ENCODE results near the gene ALG6. TPM values are rescaled to one million over a fixed set of nuclear protein-coding genes. Genes with fewer than 3 reads are reported as not detected.

The ALG6 gene
- total RNA-seq, 1 experiment from 2014 or later = 101 TPM

DNA sequence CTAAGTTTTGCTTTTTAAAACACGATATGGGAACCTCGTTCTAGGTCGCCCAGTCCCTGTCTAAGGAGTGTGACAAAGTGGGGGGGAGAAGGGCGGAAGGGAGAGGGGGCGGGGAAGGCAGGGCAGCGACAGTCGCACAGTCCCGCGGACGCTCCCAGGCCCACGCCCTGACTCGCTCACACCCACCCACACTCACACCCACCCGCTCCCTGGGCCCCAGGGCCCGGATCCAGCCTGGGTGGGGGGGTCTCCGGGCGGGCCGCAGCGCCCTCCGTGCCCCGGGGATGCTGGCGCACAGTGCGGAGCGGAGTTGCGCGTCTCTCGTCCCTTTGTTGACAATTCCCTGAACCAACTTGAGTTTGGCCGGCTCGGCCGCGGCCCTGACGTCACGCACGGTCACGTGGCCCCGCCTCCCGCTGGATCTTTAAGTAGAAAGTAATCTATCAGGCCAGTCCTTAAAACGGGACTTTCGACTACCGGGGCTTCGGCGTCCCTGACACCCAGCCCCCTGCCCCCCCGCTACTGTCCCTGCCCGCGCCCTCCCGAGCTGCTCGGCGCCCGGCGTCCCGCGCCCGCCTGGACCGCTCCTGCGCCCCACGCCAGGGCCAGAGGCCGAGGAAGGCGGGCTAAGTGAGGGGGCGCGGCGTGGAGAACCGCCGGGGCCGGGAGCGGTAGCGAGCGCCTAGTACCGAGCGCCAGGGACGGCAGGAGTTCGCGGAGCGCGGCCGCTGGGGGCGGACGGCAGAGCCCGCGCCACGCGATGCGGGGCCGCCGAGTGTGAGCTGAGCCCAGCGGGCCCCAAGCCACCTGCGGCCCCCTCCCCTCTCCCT is 45.1 kb upstream of the ALG6 start, which contains the start of gene FOXD3:
Gene FOXD3, plus strand, starts transcription at position 454 of the 830 bp plus-strand sequence. CDS start 492 bp downstream, outside the sequence.
- Histone ChIP-seq H2AFZ (ENCODE audit: low read length) (no peak within 1 kb of the TSS), H3K4me1 (ENCODE audit: low read length) (peaks cover 6% of the 10 kb centered on the region), H3K36me3 (ENCODE audit: insufficient read depth, low read length) (no peaks in the 10 kb centered on the region), H3K4me2 (ENCODE audit: low read depth, low read length, poor library complexity, severe bottlenecking) (no peak within 1 kb of the TSS), H3K27me3 (ENCODE audit: low read length) (no peaks in the 10 kb centered on the region), H3K9me3 (ENCODE audit: low read length) (no peaks in the 10 kb centered on the region), H3K9ac (ENCODE audit: low read length) (no peak within 1 kb of the TSS), H3K4me3 (ENCODE audit: low read length) (no peak within 1 kb of the TSS), H3K79me2 (ENCODE audit: low read length) (no peaks in the 10 kb centered on the region), H3K9me2 (replicated peaks; ENCODE audit: insufficient read depth, low read length) (no peaks in the 10 kb centered on the region), H4K20me1 (ENCODE audit: insufficient read depth, low read depth, low read length) (no peaks in the 10 kb centered on the region), H3K27ac (ENCODE audit: low read length) (no peak within 1 kb of the TSS)
- no peak for DNase-seq

DNA sequence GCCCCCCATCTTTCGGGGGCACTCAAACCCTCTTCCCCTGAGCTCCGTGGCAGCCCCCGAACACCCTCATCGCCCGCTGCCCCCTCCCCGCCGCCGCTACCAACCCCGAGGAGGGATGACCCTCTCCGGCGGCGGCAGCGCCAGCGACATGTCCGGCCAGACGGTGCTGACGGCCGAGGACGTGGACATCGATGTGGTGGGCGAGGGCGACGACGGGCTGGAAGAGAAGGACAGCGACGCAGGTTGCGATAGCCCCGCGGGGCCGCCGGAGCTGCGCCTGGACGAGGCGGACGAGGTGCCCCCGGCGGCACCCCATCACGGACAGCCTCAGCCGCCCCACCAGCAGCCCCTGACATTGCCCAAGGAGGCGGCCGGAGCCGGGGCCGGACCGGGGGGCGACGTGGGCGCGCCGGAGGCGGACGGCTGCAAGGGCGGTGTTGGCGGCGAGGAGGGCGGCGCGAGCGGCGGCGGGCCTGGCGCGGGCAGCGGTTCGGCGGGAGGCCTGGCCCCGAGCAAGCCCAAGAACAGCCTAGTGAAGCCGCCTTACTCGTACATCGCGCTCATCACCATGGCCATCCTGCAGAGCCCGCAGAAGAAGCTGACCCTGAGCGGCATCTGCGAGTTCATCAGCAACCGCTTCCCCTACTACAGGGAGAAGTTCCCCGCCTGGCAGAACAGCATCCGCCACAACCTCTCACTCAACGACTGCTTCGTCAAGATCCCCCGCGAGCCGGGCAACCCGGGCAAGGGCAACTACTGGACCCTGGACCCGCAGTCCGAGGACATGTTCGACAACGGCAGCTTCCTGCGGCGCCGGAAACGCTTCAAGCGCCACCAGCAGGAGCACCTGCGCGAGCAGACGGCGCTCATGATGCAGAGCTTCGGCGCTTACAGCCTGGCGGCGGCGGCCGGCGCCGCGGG is 44.2 kb upstream of the ALG6 start:
- no peak overlapping the region for H2AFZ ChIP-seq (ENCODE audit: low read length)
- no peaks in the 10 kb centered on the region for H3K9me2 ChIP-seq (replicated peaks; ENCODE audit: insufficient read depth, low read length)
- H3K4me3 ChIP-seq (ENCODE audit: low read length) = no peak overlapping the region
- H3K27ac ChIP-seq (ENCODE audit: low read length) = no peak overlapping the region
- no peaks in the 10 kb centered on the region for H3K9me3 ChIP-seq (ENCODE audit: low read length)
- no peak for DNase-seq
- no peaks in the 10 kb centered on the region for H3K27me3 ChIP-seq (ENCODE audit: low read length)
- H3K9ac ChIP-seq (ENCODE audit: low read length) = no peak overlapping the region
- H3K4me1 ChIP-seq (ENCODE audit: low read length) = 0 out of 2 replicates have a peak, but pooled peaks cover 2% of the 10 kb centered on the region
- no peaks in the 10 kb centered on the region for H3K79me2 ChIP-seq (ENCODE audit: low read length)
- no peaks in the 10 kb centered on the region for H3K36me3 ChIP-seq (ENCODE audit: insufficient read depth, low read length)
- H4K20me1 ChIP-seq (ENCODE audit: insufficient read depth, low read depth, low read length) = no peaks in the 10 kb centered on the region
- no peak overlapping the region for H3K4me2 ChIP-seq (ENCODE audit: low read depth, low read length, poor library complexity, severe bottlenecking)

GRCh38 chr1:63323865-63324778 is 43.3 kb upstream of the ALG6 start:
- Histone ChIP-seq H3K9me3 (ENCODE audit: low read length) (no peaks in the 10 kb centered on the region), H3K4me1 (ENCODE audit: low read length) (0 out of 2 replicates have a peak, but pooled peaks cover 2% of the 10 kb centered on the region), H3K4me2 (ENCODE audit: low read depth, low read length, poor library complexity, severe bottlenecking) (no peak overlapping the region), H3K4me3 (ENCODE audit: low read length) (no peak overlapping the region), H3K27me3 (ENCODE audit: low read length) (no peaks in the 10 kb centered on the region), H2AFZ (ENCODE audit: low read length) (no peak overlapping the region), H4K20me1 (ENCODE audit: insufficient read depth, low read depth, low read length) (no peaks in the 10 kb centered on the region), H3K36me3 (ENCODE audit: insufficient read depth, low read length) (no peaks in the 10 kb centered on the region), H3K9ac (ENCODE audit: low read length) (no peak overlapping the region), H3K79me2 (ENCODE audit: low read length) (no peaks in the 10 kb centered on the region), H3K9me2 (replicated peaks; ENCODE audit: insufficient read depth, low read length) (no peaks in the 10 kb centered on the region), H3K27ac (ENCODE audit: low read length) (no peak overlapping the region)
- DNase-seq = no peak

- Histone ChIP-seq H3K4me2 (ENCODE audit: low read depth, low read length, poor library complexity, severe bottlenecking) (no peak overlapping the region), H3K27me3 (ENCODE audit: low read length) (no peaks in the 10 kb centered on the region), H4K20me1 (ENCODE audit: insufficient read depth, low read depth, low read length) (no peaks in the 10 kb centered on the region), H3K4me1 (ENCODE audit: low read length) (0 out of 2 replicates have a peak, but pooled peaks cover 2% of the 10 kb centered on the region), H3K4me3 (ENCODE audit: low read length) (no peak overlapping the region), H2AFZ (ENCODE audit: low read length) (no peak overlapping the region), H3K27ac (ENCODE audit: low read length) (no peak overlapping the region), H3K9me2 (replicated peaks; ENCODE audit: insufficient read depth, low read length) (no peaks in the 10 kb centered on the region), H3K79me2 (ENCODE audit: low read length) (no peaks in the 10 kb centered on the region), H3K9me3 (ENCODE audit: low read length) (no peaks in the 10 kb centered on the region), H3K36me3 (ENCODE audit: insufficient read depth, low read length) (no peaks in the 10 kb centered on the region), H3K9ac (ENCODE audit: low read length) (no peak overlapping the region)
- no peak for DNase-seq
Observed at GRCh38 chr1:63324779-63325119, 42.7 kb upstream of the ALG6 start.

DNA sequence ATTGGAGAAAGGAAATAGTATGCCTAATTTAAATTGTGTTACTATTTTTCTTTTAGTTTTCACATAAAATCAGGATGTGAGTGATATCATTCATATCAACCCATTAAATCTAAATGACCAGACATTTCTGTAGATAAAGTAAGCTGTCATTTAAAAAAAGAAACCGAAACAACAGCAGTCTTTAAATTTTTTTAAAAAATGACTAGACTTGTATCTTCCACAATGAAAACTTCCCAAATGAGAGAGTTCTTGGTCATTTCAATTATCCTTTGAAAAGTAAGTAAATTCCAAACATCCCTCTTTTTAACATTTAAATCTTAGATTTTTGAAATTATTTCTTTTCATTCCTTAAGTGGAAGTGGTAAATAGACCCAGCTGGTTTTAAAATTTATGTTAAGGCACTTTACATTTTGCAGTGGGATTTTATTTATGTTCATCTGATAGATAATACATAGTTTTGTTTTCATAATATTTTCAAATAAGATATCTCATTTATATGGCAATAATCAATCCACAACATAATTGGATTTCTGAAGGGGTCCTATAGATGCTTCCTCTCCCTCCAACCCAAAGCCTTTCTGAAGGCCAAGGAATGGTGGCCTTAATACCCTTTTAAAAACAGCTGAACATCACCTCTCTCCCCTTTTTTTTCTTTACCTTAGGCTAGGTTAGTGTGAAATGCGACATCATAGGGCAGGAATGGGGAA is 42.0 kb upstream of the ALG6 start:
- H3K27me3 ChIP-seq (ENCODE audit: low read length) = no peaks in the 10 kb centered on the region
- no peaks in the 10 kb centered on the region for H3K9me2 ChIP-seq (replicated peaks; ENCODE audit: insufficient read depth, low read length)
- H4K20me1 ChIP-seq (ENCODE audit: insufficient read depth, low read depth, low read length) = no peaks in the 10 kb centered on the region
- H3K9me3 ChIP-seq (ENCODE audit: low read length) = no peaks in the 10 kb centered on the region
- H3K4me2 ChIP-seq (ENCODE audit: low read depth, low read length, poor library complexity, severe bottlenecking) = no peak overlapping the region
- H3K9ac ChIP-seq (ENCODE audit: low read length) = no peak overlapping the region
- 0 out of 2 replicates have a peak, but pooled peaks cover 2% of the 10 kb centered on the region for H3K4me1 ChIP-seq (ENCODE audit: low read length)
- no peaks in the 10 kb centered on the region for H3K36me3 ChIP-seq (ENCODE audit: insufficient read depth, low read length)
- no peak overlapping the region for H3K27ac ChIP-seq (ENCODE audit: low read length)
- no peaks in the 10 kb centered on the region for H3K79me2 ChIP-seq (ENCODE audit: low read length)
- no peak overlapping the region for H3K4me3 ChIP-seq (ENCODE audit: low read length)
- DNase-seq = no peak
- H2AFZ ChIP-seq (ENCODE audit: low read length) = no peak overlapping the region

- Histone ChIP-seq H2AFZ (ENCODE audit: low read length) (no peak overlapping the region), H3K27ac (ENCODE audit: low read length) (no peak overlapping the region), H3K9ac (ENCODE audit: low read length) (no peak overlapping the region), H3K4me1 (ENCODE audit: low read length) (0 out of 2 replicates have a peak, but pooled peaks cover 2% of the 10 kb centered on the region), H3K36me3 (ENCODE audit: insufficient read depth, low read length) (no peaks in the 10 kb centered on the region), H3K79me2 (ENCODE audit: low read length) (no peaks in the 10 kb centered on the region), H3K9me3 (ENCODE audit: low read length) (no peaks in the 10 kb centered on the region), H4K20me1 (ENCODE audit: insufficient read depth, low read depth, low read length) (no peaks in the 10 kb centered on the region), H3K9me2 (replicated peaks; ENCODE audit: insufficient read depth, low read length) (no peaks in the 10 kb centered on the region), H3K27me3 (ENCODE audit: low read length) (no peaks in the 10 kb centered on the region), H3K4me2 (ENCODE audit: low read depth, low read length, poor library complexity, severe bottlenecking) (no peak overlapping the region), H3K4me3 (ENCODE audit: low read length) (no peak overlapping the region)
- DNase-seq = no peak
Observed at GRCh38 chr1:63326106-63326472, 41.3 kb upstream of the ALG6 start.

DNA sequence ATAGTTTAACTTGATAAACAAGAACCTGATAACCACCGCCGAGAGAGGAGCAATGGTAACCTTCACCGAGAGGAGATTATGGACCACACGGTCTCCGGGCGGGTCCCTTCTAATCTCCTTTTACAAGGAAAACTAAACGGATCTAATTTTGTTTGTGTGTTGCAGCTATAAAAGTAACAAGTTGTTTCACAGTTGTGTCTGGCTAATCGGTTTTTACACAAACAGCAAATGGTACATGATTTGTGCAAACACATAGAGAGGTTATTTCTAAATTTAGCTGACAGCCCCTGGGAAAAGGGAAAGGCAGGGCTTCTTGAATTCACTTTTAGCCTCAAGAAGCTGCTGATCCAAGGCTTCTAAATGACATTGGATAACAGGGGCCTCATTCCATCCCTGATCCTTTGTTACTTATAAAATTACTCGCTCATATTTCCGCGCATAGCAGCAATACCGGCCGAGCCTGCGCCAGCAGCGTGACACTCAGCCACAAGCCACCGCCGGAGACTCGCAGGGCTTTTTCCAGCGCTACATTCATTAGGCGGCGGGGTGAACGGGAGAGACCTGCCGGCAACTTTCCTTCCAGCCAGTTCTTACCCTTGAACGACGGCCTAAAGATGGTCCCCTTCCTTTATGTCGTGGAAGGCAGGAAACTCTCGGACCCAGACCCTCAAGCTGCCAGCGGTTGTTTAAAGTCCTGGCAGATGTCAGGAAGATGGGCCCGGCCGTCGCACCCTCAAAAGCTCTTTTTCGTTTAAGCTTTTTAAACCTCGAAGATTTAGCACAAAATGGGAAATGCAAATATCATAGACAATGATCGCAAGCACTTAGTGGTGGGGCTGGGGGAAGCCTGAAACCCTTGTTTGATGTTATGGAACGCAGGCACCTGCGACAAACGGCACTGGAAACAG is 40.7 kb upstream of the ALG6 start:
- Histone ChIP-seq H3K4me1 (ENCODE audit: low read length) (0 out of 2 replicates have a peak, but pooled peaks cover 2% of the 10 kb centered on the region), H3K4me2 (ENCODE audit: low read depth, low read length, poor library complexity, severe bottlenecking) (no peak overlapping the region), H3K9ac (ENCODE audit: low read length) (no peak overlapping the region), H2AFZ (ENCODE audit: low read length) (no peak overlapping the region), H3K79me2 (ENCODE audit: low read length) (no peaks in the 10 kb centered on the region), H3K36me3 (ENCODE audit: insufficient read depth, low read length) (no peaks in the 10 kb centered on the region), H3K9me3 (ENCODE audit: low read length) (no peaks in the 10 kb centered on the region), H3K4me3 (ENCODE audit: low read length) (no peak overlapping the region), H3K9me2 (replicated peaks; ENCODE audit: insufficient read depth, low read length) (no peaks in the 10 kb centered on the region), H4K20me1 (ENCODE audit: insufficient read depth, low read depth, low read length) (no peaks in the 10 kb centered on the region), H3K27ac (ENCODE audit: low read length) (no peak overlapping the region), H3K27me3 (ENCODE audit: low read length) (no peaks in the 10 kb centered on the region)
- no peak for DNase-seq

Data from Karpas-422 (cell line).